ENCODE measurements around the gene OR6J1.

DNA sequence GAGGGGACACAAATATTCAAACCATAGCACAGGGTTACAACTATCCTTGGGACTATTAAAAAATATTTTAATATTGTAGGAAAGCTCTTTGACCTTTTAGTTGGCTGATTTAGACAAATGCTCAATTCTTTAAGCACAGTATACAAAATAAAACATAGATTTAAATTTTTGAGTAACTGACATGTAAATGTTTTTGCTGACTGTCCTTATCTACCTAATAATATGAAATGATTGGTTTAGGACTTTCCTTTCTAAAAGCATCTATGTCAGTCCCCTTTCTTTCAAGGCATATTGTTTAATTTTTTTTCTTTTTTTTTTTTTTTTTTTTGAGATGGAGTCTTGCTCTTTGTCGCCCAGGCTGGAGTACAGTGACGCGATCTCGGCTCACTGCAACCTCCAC lies 16.5 kb upstream of the OR6J1 start:
- no peak for TF ChIP-seq EP300 (IDR thresholded peaks at IDR 0.05; ENCODE audit: borderline replicate concordance in 1 of 2, control insufficient read depth in 1 of 2, low read depth in 2 of 2, low read length in 2 of 2)
- no peak for TF ChIP-seq RCOR1 (conservative IDR thresholded peaks at IDR 0.05; ENCODE audit: low read depth, low read length)
- TF ChIP-seq RELA (IDR thresholded peaks at IDR 0.05; ENCODE audit: borderline replicate concordance, partially characterized antibody): no peak
- no peak for TF ChIP-seq RELB (IDR thresholded peaks at IDR 0.05; ENCODE audit: low read depth)
- TF ChIP-seq, protein P1, sequence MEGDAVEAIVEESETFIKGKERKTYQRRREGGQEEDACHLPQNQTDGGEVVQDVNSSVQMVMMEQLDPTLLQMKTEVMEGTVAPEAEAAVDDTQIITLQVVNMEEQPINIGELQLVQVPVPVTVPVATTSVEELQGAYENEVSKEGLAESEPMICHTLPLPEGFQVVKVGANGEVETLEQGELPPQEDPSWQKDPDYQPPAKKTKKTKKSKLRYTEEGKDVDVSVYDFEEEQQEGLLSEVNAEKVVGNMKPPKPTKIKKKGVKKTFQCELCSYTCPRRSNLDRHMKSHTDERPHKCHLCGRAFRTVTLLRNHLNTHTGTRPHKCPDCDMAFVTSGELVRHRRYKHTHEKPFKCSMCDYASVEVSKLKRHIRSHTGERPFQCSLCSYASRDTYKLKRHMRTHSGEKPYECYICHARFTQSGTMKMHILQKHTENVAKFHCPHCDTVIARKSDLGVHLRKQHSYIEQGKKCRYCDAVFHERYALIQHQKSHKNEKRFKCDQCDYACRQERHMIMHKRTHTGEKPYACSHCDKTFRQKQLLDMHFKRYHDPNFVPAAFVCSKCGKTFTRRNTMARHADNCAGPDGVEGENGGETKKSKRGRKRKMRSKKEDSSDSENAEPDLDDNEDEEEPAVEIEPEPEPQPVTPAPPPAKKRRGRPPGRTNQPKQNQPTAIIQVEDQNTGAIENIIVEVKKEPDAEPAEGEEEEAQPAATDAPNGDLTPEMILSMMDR (IDR thresholded peaks at IDR 0.05 in 2 of 3, conservative IDR thresholded peaks at IDR 0.05 in 1 of 3; ENCODE audit: control insufficient read depth in 2 of 3, extremely low read depth in 1 of 3, insufficient read depth in 1 of 3, low read depth in 3 of 3, low read length in 3 of 3): no peak
